K562 (cell line): ENCODE results near the gene TM9SF3. TPM values are rescaled to one million over a fixed set of nuclear protein-coding genes. Genes with fewer than 3 reads are reported as not detected.

Experiments used
- BACH1 ChIP-seq: fragments of 200-800 bp; sonication (Bioruptor generic); IDR thresholded peaks from 2 replicates; pipeline ENCODE4 v1.6.1; 2016; ENCODE audit warnings: missing genetic modification characterization, missing compliant biosample characterization
- BCOR ChIP-seq: fragments of 450-650 bp; IDR thresholded peaks from 2 replicates; pipeline ENCODE4 v1.6.1; 2016
- CBX3 ChIP-seq, 2 experiments: IDR thresholded peaks; 1 replicate in 1 of 2; 2 replicates in 1 of 2; pipeline ENCODE4 v1.6.1; 2012; ENCODE audit warnings: inconsistent platforms in 2 of 2, low read length in 2 of 2, borderline replicate concordance in 1 of 2, control low read depth in 1 of 2
- CREB3L1 ChIP-seq: fragments of 450-650 bp; IDR thresholded peaks from 2 replicates; pipeline ENCODE4 v1.6.1; 2014; ENCODE audit warnings: low read depth, mild to moderate bottlenecking, moderate library complexity, borderline replicate concordance
- PYGO2 ChIP-seq: fragments of 450-650 bp; IDR thresholded peaks from 2 replicates; pipeline ENCODE4 v1.6.1; 2016; ENCODE audit warnings: mild to moderate bottlenecking, missing genetic modification characterization, moderate library complexity, missing compliant biosample characterization
- ZBTB11 ChIP-seq, 3 experiments: fragments of 200-800 bp in 1 of 3; fragments of 250-450 bp in 1 of 3; fragments of 450-650 bp in 1 of 3; sonication (Bioruptor Pico) in 1 of 3; sonication (Bioruptor generic) in 1 of 3; formaldehyde crosslinking in 1 of 3; IDR thresholded peaks; 2 replicates each; pipeline versions ENCODE4 v1.6.1 to v1.8.0; 2016 to 2022; ENCODE audit warnings: mild to moderate bottlenecking in 2 of 3, missing genetic modification characterization in 2 of 3, missing compliant biosample characterization in 1 of 3, moderate library complexity in 1 of 3
- polyA plus RNA-seq, 8 experiments: library from polyadenylated mRNA; depleted of rRNA in 4 of 8; stranded (reverse) in 5 of 8; unstranded in 3 of 8; fragments of >200 nt; fragmentation: Nextera tagmentation in 2 of 8; fragmentation: Illumina TruSeq in 1 of 8; extraction: Ambion mirVana in 2 of 8; extraction: Trizol in 1 of 8; gene quantifications; 2 replicates each; pipeline versions ENCODE4 v1.2.1 to v1.2.3, GENCODE V29; 2011 to 2014; ENCODE audit warnings: inconsistent platforms in 1 of 8, missing spikeins in 1 of 8
- total RNA-seq, 7 experiments: library from RNA; depleted of rRNA in 6 of 7; stranded (reverse); fragments of >200 nt in 6 of 7; fragmentation: Illumina TruSeq in 2 of 7; extraction: Trizol in 2 of 7; gene quantifications; 2 replicates each; pipeline versions ENCODE4 v1.2.1 to v1.2.3, GENCODE V29; 2011 to 2021; ENCODE audit warnings: low replicate concordance in 1 of 7

Gene TM9SF3
- total and polyA plus RNA-seq, 9 of the 15 experiments (the other 6 are each of a cell fraction or from before 2014, with no cell fraction given) = 16.1 to 63.1 (median 34.9) TPM

- TF ChIP-seq ZBTB11 (CRISPR knock-in tag; IDR thresholded peaks at IDR 0.05) (peak in 1 of 3 experiments; percentile 70; a peak in 2 of 6 replicates), CREB3L1 (no peak), PYGO2 (tag) (no peak), BACH1 (tag) (no peak), BCOR (no peak), CBX3 (IDR thresholded peaks at IDR 0.05; ENCODE audit: borderline replicate concordance in 1 of 2, low read length in 2 of 2) (no peak)
These were observed 24.0 kb upstream of the TM9SF3 start (continued) for GRCh38 chr10:96610817-96611216.
